Neural cell (in vitro differentiated cells): ENCODE measurements around the gene ANKRD28.

Source experiments
- CTCF ChIP-seq: fragments of 450-650 bp; IDR thresholded peaks from 2 replicates; pipeline ENCODE4 v1.5.1; 2014; ENCODE audit warnings: antibody characterized with exemption, mild to moderate bottlenecking, moderate library complexity; ENCODE audit not compliant: poor library complexity, severe bottlenecking
- EP300 ChIP-seq: fragments of 450-650 bp; conservative IDR thresholded peaks from 2 replicates; pipeline ENCODE4 v1.6.1; 2014; ENCODE audit warnings: antibody characterized with exemption, mild to moderate bottlenecking, moderate library complexity; ENCODE audit not compliant: poor library complexity, severe bottlenecking
- EZH2 ChIP-seq: fragments of 200-600, 300-800 bp; shearing (Covaris generic), sonication (generic); IDR thresholded peaks from 2 replicates; pipeline ENCODE4 v1.6.1; 2014; ENCODE audit warnings: antibody characterized with exemption, low read length, borderline replicate concordance, mild to moderate bottlenecking; ENCODE audit not compliant: insufficient read depth, poor library complexity, severe bottlenecking
- MXI1 ChIP-seq: fragments of 450-650 bp; conservative IDR thresholded peaks from 2 replicates; pipeline ENCODE4 v1.6.1; 2014; ENCODE audit warnings: antibody characterized with exemption, mild to moderate bottlenecking; ENCODE audit not compliant: poor library complexity, severe bottlenecking
- POLR2AphosphoS5 ChIP-seq: IDR thresholded peaks from 2 replicates; pipeline ENCODE4 v1.6.1; 2012
- RAD21 ChIP-seq: fragments of 450-650 bp; conservative IDR thresholded peaks from 2 replicates; pipeline ENCODE4 v1.6.1; 2014; ENCODE audit warnings: antibody characterized with exemption, mild to moderate bottlenecking, moderate library complexity
- REST ChIP-seq: IDR thresholded peaks from 2 replicates; pipeline ENCODE4 v1.6.1; 2012; ENCODE audit warnings: borderline replicate concordance

GRCh38 chr3:15665510-15666150, 132.1 kb downstream of the ANKRD28 start:
- TF ChIP-seq CTCF (no peak), RAD21 (no peak), POLR2AphosphoS5 (no peak), EZH2 (no peak), EP300 (no peak), REST (no peak), MXI1 (no peak)
